Measurements from ENCODE around the gene HBP1.

DNA sequence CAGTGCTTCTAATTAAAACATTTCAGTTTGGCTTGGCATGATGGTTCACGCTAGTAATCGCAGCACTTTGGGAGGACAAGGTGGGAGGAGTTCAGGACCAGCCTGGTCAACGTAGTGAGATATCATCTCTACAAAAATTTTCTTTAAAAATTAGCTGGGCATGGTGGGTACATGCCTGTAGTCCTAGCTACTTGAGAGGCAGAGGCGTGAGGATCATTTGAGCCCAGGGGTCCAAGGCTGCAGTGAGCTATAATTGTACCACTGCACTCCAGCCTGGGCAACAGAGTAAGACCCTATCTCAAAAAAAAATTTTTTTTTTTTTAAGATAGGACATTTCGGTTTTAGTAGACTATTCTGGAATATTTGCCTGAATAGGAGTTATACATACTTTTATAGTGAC, 12.4 kb downstream of the HBP1 start:
- TF ChIP-seq CTCF (IDR thresholded peaks at IDR 0.05) (no peak), SREBF2 (IDR thresholded peaks at IDR 0.05) (no peak), EP300 (IDR thresholded peaks at IDR 0.05) (no peak)

Data from A549 (cell line).